Superior temporal gyrus (tissue), 1 donor: ENCODE measurements around the gene GALNT18.

Experiments used
- DNase-seq: peaks from one replicate; pipeline ENCODE4 v3.0.0-alpha.2; 2016; ENCODE audit errors: extremely low spot score

GALNT18 gene

DNA sequence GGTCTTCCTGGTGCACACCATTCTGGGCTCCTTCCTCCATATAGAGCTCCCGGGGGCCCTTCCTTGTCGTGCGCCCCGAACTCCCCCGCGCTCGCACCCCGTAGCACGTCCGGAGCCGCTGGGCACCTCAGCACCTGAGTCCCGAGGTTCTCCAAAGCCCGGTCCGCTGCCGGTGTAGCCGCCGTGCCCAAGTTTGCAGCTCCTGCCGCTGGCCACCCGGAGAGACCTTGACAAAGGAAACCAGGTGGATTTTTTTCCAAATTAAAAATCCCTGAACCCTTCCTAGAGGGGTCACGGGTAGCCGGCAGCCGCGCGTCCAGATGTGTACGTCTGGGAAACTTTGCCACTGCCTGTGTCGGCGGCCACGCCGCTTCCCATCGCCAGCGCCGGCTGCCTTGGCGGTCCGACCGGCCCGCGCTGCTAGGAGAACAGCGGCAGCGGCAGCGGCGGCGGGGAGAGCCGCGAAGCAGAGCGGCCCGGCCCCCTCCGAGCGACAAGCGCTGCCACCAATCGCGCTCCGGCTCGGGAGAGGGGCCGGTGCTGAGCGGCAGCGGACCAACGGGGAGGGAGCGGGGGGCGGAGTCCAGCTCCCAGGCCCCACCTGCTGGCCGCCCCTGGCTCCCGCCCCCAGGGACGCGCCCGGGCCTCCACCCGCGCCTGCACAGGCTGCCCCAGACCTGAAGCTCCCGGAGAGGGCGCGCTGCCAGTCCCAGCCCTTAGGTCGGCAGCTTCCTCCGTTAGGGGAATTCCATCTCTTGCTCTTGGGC lies at the start of gene GALNT18:
Gene GALNT18 (minus strand): TSS at position 433 of the 767 bp plus-strand sequence.
- DNase-seq, result peak; percentile 89

DNA sequence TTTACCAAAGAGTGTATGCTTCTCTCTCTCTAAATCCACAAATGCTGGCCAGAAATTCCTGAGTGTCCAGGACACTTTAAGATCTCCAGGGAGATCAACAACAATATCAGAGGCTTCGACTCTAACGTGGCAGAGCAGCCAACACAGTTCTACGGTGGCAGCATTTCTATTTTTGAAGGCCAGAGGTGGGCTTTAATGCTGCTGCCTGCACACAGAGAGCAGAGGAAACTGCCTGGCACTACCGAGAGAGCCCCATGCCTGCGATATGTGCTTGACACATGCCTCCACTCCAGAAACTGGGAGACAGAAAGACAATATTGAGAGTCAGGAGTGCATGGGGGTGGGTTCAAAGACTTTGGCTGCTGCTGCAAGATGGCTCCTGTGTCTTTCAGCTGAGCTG lies 48.8 kb upstream of the GALNT18 start:
- DNase-seq, result no peak

DNA sequence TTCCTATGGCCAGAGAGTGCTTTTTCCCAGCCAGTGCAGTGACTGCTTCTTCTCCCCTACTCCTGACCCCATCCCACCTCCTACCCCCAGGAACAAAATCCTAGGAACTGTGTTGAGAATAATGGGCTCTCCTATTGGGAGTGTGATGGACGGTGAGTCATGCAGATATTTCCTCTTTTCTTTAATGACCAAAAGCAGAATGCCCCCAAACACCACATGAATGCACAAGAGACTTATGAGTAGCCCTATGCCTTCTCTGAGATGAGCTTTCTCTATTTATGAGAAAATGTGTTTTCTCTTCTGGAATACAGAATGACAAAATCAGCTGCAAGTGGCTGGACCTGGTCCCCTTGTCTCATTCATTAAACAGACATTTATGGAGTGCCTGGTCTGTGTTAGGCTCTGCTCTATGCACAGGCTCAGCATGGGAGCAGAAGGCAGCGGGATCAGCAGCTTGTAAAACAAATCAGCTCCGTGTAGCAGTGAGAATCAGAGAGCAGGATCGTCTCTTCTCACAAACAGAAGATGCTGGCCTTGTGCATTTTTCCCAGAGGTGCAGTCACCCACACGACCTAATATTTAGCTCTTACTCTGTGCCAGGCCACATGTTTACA lies 47.5 kb upstream of the GALNT18 start:
- DNase-seq, result no peak

DNA sequence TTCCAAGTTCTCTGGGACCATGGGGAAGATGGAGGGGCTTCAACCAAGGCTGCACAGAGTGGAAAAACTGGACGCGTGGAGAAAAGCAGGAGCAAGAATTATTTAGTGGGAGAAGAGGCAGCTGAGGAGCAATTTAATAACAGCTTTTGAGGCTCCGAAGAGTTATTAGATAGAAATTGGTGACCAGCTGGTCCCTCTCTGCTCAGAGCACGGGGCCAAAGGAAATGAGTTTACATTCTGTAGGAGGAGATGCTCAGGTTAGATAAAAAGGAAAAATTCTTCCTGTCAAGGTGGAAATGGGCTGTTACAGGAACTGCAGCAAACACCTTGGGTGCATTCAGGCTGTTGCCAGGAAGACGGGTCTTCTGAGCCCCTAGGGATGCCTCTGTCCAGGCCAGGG lies 47.0 kb upstream of the GALNT18 start:
- DNase-seq, result no peak

DNA sequence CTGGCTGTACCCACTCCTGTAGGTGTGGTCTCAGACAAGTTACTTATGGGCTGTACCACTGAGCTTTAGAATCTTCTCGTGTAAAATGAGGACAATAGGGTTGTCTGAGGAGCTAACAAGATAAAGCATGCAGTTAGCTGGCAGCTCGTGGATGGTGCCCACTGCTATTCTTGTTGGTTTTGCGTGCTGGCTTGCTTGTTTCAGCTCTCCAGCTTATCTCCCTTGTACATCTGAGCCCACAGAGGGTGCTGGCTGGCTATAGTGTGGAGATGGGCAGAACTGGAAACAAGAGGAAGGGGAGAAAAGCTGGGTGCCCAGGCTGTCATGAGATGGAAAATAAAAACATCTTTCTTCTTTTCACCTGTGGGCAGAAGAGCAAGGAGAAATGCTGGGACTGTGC lies 46.5 kb upstream of the GALNT18 start:
- DNase-seq, result no peak

DNA sequence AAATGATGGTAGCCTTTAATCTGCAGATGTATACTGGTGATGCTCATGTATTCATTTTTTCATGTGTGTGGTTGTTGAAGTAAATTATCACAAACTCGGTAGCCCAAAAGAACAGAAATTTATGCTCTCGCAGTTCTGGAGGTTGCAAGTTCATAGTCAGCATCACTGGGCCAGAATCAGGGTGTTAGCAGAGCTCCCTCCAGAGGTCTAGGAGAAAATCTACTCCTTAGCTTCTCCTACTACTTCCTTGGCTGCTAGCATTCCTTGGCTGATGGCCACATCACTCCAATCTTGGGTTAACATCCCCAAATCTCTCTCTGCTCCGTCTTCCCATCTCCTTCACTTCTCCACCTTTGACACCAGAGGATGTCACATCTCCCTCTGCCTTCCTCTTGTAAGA lies 45.3 kb upstream of the GALNT18 start:
- no peak for DNase-seq

DNA sequence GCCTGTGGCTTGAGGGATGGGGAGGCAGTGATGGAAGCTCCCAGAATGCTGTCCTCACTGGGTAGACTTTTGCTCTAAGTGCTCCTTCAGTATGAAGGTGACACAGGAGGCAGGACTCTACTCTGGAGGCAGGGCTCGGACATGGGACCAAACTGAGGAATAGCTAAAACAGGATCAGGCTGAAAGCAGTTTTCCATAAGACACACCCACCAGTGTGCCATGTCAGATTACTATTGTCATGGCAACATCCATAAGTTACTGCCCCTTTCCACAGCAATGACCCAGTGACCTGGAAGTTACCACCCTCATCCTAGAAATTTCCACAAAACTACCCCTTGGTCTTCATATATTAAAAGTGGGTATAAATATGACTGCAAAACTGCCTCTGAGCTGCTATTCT lies 43.6 kb upstream of the GALNT18 start:
- DNase-seq, result no peak

DNA sequence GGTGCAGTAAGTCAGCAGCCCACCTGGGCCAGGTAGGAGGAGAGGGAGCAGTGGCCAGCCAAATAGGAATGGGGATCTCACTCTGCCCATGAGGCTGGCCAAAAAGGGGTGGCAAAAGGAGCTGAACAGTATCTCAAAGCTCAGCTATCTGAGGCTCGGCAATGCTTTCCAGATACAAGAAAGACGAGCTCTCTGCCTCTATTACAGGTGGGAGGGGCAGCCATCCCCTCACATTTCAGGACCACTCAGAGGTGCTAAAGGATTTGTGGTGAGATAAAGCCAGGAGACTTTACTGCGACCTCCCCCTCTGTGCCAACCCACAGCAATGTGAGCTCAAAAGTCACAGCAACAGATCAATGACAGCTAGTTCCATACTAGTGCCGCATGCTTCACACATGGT lies 42.1 kb upstream of the GALNT18 start:
- DNase-seq, result no peak

DNA sequence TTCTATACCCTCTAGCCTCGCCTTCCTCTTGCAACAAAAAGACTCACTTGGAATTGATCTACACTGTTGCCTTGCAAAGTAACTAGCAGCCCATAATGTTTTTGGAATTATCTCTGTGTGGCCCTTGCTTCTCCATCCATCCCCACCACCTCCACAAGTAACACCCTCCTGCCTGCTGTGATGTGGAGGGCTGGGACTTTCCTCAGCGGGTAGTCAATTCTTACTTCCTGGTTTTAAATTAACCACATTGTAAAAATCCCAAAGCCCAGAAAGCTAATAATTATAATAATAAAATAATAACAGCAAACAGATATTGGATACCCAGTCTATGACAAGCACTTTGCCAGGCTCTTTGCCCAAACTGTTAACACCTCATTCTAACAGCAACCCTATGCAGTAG lies 40.8 kb upstream of the GALNT18 start:
- DNase-seq, result no peak

DNA sequence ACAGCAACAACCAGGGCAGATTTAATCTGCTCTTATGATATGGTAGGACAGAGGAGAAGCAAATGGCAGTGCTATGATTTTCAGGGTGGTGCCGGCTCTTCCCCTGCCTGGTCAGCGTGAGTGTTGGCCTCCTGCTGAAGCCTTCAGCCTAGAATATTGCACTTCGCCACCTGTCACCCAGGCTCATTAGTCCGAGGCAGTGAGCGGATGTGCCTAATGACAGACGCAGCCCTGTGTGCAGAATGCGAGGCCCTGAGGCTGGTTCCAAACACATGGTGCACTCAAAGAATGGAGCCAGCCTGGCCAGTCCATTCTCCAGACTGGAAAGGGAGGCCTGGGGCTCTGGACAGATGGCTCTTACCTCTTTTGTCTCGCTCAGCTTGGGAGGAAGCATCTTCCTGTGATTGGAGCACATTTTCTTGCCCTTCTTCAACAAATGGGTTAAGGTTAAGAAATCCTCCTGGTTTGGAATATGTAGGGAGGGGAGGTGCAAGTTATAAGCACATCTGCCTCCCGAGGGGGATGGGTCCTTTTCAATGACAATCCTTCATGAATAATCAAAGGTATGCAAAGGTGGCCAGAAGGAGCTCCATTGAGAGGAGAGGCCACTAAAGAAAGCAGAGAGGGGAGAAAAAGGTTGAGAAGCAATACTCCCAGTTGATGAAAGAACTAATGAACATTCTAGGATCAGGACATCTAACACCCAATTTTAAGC lies 39.7 kb upstream of the GALNT18 start:
- DNase-seq, result no peak

DNA sequence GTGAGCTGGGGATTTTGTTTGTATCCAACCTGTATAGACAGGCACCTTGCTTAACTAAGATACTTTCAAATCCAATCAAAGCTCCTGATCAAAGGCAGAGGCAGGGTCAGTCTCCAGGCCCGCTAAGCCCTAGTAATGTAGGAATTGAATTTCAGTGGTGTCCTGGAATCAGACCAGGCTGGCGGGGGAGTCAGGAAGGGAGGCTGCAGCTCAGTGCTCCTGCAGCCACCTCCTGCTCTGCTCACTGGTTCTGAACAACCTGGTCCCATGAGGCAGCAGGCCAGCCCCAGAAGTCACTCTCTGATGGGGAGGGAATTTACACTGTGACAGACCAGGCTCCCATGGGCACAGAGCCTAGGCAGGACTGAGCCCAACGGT lies 38.5 kb upstream of the GALNT18 start:
- no peak for DNase-seq

DNA sequence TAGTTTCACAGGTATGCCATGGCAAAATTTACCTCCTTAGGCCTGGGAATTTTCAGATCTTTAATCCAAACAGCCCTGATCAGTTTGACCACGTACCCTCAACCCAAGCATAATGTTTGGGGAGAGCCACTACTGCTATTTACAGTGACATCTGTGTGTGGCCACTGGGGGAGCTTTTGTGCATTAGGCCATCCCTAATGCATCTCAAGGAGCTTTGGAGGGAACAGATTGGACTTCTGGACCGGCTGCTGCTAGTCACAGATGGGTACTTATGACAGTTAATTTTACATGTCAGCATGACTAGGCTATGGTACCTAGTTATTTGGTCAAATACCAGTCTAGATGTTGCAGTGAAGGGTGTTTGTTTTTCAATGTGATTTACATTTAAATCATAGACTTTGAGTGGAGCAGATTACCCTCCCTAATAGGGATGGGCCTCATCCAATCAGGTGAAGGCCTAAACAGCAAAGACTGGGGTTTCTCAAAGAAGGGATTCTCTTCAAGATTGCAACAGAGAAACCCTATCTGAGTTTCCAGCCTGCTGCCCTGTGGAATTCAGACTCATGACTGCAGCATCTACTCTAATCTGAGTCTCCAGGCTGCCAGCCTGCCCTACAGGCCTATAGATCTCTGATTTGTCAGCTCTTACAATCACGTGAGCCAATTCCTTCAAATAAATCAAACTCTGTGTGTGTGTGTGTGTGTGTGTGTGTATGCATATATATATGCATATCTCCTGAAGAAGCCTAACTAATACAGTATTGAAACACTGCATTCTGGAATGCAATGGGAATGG lies 38.0 kb upstream of the GALNT18 start:
- DNase-seq, result no peak

DNA sequence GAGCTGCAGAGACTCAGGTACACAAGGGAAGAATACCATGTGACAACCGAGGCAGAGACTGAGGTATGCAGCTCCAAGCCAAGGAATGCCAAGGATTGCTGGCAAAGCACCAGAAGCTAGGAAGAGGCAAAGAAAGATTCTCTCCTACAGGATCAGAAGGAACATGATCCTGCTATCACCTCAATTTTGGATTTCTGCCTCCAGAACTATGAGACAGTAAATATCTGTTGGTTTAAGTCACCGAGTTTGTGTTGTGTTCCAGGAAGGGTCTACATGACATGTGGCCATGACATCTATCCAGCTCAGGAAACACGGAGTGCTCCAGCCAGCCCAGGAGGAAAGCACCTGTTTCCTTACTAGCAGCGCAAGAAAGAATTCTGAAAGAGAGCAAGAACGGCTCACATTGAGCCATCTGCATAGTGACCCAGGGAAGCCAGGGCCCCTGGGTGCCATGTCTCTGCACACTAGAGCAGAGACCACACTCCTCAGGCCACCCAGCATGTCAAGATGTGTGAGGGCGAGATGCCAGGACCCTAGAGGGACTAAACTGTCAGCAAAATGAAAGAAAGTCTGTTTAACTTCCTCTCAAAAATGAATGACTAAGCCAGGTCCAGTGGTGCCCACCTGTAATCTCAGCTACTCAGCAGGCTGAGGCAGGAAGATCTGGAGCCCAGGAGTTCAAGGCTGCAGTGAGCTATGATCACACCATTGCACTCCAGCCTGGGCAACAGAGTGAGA lies 35.6 kb upstream of the GALNT18 start:
- DNase-seq, result no peak

DNA sequence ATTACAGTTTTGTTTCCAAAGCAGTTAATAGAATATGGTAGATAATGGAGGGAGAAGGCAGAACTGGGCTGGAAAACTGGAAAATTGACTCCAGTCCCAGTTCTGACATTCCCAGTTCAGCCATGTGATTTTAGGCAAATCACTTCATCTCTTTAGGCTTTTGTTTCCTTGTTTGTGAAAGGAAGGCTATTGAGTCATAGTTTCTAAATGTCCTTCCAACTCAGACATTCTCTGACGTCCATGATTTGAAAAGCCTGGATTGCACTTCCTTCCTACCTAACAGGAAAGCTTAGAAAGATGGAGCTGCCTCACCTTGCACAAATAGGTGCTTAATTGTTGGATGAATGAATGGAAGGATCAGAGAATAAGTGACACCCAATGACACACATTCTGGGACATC lies 19.8 kb upstream of the GALNT18 start:
- DNase-seq, result peak; percentile 55

DNA sequence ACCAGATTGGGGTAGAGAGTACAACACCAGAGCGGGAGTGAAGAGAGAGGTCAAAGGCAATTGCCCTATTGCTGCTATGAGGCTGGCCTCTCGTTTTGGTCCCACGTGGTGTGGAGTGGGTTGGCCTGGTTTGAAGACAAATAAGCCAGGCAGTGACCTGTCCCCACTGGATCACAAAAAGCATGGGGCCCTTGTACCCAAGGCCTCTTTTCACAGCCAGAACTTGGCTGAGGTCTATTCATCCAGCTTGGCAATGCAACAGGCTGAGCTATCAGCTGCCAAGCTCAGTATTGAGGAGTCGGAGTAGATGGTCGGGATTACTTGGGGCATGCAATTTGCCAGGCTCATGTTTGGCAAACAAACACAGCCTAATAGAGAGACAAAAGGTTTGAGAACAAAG lies 19.2 kb upstream of the GALNT18 start:
- no peak for DNase-seq

DNA sequence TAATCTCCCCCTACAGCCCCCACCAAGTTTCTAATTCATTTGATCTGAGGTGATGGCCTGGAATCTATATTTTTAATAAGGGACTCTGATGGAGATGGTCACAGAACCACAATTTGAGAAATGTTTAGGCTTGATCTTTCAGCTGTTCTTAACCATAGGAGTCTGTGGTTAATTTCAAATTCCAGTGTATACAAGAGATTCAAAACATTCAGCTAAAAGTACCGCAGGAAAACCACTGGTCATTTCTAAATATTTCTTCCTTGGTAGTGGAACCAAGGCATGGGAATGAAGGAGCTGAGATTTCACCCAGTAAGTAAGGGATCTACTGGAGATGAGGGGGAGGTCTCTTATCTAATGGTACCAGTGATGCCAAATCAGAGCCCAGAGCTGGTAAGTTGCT lies 18.3 kb upstream of the GALNT18 start:
- no peak for DNase-seq

DNA sequence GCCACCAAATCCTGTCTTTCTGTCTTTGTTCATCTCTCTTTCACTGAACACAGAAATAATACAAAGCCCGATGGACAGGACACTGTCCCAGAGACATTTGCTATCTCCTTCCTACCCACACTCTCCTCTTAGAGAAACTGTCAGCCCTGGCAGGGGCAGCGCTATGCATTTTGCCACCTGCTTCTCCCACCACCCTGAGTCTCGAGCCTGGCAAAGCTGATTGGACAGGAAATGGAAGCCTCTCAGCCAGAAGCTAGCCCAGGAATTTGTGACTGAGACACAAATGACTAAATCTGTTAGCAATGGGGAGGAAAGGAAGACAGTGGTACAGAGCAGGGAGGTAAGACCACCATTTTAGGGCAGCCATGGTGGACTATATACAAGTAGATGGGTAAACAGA lies 14.9 kb upstream of the GALNT18 start:
- no peak for DNase-seq

DNA sequence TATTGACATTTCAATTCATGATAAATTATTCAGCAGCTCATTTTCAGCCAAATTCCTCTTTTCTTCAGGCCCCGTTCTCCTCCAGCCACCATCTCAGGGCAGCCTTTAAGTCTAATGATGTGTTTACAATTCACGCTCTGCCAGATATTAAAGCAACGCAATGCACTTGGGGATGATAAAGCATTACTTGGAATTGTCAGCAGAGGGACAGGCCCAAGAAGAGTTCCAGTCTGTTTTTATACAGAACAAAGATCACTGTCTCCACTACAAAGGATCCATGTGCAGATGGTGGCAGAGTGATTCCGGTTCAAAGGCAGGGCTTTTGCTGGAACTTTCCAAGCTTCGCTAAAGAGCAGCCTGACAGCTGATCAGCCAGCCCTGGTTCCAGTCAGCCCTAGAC lies 13.6 kb upstream of the GALNT18 start:
- DNase-seq, result no peak

DNA sequence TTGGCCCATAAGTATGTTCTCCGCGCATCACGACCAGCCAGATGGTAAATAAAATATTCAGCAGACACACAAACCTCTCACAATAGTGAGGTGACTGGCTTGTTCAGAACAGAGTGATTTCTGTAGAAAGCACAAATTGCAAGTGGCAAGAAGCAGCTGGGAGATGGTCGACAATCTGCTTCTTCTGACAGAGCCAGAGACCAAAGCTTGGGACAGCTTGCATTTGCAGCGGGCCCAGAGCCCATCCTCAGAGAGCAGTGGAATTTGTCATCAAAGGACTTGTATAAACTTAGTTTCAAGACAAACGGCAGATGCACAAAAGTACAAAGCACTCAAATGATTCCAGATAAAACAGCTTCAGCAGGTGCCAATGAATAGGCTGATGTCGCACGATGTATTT lies 7.6 kb upstream of the GALNT18 start:
- no peak for DNase-seq

DNA sequence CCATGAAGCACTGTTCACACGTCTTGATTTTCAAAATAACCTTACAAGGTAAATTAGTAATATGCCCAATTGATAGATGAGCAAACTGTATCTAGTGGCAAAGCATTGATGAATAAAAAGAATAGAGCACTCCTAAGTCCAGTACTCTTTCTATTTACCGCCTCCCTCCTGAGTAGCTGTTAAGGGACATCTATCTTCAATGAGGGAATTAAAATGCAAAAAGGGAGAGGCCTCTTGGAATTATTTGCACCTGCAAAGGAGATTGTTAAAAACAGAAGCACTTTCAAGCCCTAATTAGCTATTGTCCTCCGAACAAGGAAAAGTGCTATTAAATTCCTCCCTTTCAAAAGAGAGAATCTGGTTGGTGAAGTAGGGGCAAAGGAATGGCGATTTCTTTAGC lies 6.8 kb upstream of the GALNT18 start:
- DNase-seq, result no peak

DNA sequence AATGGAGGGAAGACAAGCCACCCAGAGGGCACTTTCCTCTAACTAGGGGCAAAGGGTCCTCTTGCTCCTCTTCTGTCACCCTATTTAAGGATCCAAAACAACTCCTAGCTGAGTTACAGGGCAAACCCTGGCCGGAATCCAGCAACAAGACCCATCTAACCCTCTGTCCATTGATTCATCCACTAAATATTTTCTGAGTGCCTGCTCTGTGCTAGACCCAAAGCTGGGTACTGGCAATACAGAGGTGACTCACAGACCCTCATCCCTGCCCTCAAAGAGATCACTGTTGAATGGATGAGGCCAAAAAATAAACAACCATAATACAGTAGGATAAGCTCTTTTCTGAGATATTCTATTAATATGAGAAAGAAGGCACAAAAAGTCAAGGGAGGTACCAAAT lies 4.3 kb upstream of the GALNT18 start:
- DNase-seq, result no peak

DNA sequence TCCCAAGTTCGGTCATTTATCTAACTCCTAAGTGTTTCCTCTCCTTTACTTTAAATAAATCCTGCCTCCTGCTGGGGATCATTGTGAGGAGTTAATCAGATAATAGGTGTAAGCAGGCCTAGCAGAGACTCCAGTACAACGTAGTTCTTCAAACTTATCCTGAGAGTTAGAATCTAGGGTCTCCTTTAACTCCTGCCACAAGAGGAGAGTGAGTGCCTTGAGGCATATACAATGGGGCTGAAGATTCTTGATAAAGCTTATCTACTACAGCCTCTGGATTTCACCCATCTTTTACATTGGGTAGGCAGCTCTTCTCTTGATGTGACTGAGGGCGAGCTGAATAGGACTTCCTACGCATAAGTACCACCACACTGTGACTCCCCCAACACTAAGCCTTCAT lies 3.1 kb upstream of the GALNT18 start:
- no peak for DNase-seq
